Ectodermal cell (in vitro differentiated cells): ENCODE results near the gene SPAAR. TPM values are rescaled to one million over a fixed set of nuclear protein-coding genes. Genes with fewer than 3 reads are reported as not detected.

Experiments used
- H3K27ac ChIP-seq: 2 replicates; pipeline ENCODE4 v1.7.0; 2013; ENCODE audit warnings: mild to moderate bottlenecking, low read depth, low read length; ENCODE audit not compliant: insufficient read depth, poor library complexity, severe bottlenecking
- H3K27me3 ChIP-seq: 2 replicates; pipeline ENCODE4 v1.7.0; 2013; ENCODE audit warnings: mild to moderate bottlenecking, low read length; ENCODE audit not compliant: insufficient read depth, control insufficient read depth, poor library complexity, severe bottlenecking
- H3K36me3 ChIP-seq: one replicate; pipeline ENCODE4 v1.7.0; 2013; ENCODE audit warnings: low read length; ENCODE audit not compliant: control insufficient read depth, insufficient read depth
- H3K4me1 ChIP-seq: one replicate; pipeline ENCODE4 v1.7.0; 2013; ENCODE audit warnings: low read length; ENCODE audit not compliant: control insufficient read depth, insufficient read depth
- H3K4me3 ChIP-seq: 2 replicates; pipeline ENCODE4 v1.7.0; 2013; ENCODE audit warnings: low read depth, low read length, control low read depth; ENCODE audit not compliant: insufficient read depth
- H3K9me3 ChIP-seq: 2 replicates; pipeline ENCODE4 v1.7.0; 2013; ENCODE audit warnings: mild to moderate bottlenecking, low read length, moderate library complexity; ENCODE audit not compliant: control insufficient read depth
- WGBS, 2 experiments: methylation state at CpG; one replicate each; pipeline ENCODE4 v1.1.7; 2013; ENCODE audit warnings: missing lambda C conversion rate in 2 of 2; 5-methylcytosine and 5-hydroxymethylcytosine counted together
- polyA plus RNA-seq, 4 experiments: library from polyadenylated mRNA; stranded (reverse); fragments of 50-300 nt; gene quantifications; one replicate each; pipeline ENCODE4 v1.2.3, GENCODE V29; 2013

The SPAAR gene, protein sequence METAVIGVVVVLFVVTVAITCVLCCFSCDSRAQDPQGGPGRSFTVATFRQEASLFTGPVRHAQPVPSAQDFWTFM
- not detected for polyA plus RNA-seq (2013, experiment 1 of 4)
- polyA plus RNA-seq (2013, experiment 2 of 4): not detected
- polyA plus RNA-seq (2013, experiment 3 of 4): not detected
- 0.20 TPM for polyA plus RNA-seq (2013, experiment 4 of 4)

DNA sequence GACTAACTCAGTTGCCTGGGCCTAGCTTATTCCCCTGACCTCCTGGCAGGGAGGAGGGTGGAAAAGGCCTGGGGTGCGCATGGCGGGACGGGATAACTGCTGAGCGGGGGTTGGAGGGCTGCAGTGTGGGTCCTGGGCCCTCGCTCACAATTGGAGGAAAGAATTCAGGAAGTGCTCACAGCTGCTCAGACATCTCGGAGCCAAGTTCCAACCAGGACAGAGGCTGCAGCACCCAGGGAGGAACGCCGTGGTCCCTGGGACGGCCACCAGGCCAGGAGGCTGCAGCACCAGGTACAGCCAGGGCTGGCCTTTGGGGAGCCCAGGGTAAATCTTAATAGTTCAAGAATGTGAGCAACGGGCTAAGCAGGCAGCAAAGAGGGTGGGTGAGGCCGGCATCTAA is at the start of gene SPAAR:
Gene SPAAR, plus strand, starts transcription at position 217 of the 400 bp plus-strand sequence. CDS start 974 bp downstream, outside the sequence.
- no peak within 1 kb of the TSS for H3K27ac ChIP-seq
- WGBS, 2 experiments: 91% methylated on average over 11 of the region's 11 CpGs
- no peaks in the 10 kb centered on the region for H3K9me3 ChIP-seq
- no peak within 1 kb of the TSS for H3K4me3 ChIP-seq
- H3K27me3 ChIP-seq: no peaks in the 10 kb centered on the region
- peaks cover 40% of the 10 kb centered on the region for H3K4me1 ChIP-seq
- no peaks in the 10 kb centered on the region for H3K36me3 ChIP-seq

DNA sequence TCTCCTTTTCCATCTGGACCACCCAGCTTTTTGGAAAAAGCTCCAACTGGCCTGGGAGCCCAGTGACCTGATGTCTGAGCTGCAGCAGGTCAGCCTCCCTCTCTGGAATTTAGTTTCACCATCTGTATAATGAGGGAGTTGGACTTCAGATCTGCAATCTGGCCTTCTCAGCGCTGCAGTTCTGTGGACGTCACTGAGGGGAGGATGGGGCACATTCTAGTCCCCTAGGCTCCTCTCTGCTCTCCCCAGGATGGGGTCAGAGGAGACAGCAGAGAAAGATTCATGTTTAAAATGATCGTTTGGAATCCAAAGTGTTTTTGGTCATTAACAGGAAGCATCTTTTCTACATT is 49.3 kb upstream of the SPAAR start:
- Histone ChIP-seq H3K36me3 (no peaks in the 10 kb centered on the region), H3K27me3 (no peaks in the 10 kb centered on the region), H3K4me1 (no peaks in the 10 kb centered on the region), H3K4me3 (no peak overlapping the region), H3K9me3 (no peaks in the 10 kb centered on the region), H3K27ac (no peak overlapping the region)
- WGBS, 2 experiments: 92 to 93% methylated on average over 3 of the region's 3 CpGs

DNA sequence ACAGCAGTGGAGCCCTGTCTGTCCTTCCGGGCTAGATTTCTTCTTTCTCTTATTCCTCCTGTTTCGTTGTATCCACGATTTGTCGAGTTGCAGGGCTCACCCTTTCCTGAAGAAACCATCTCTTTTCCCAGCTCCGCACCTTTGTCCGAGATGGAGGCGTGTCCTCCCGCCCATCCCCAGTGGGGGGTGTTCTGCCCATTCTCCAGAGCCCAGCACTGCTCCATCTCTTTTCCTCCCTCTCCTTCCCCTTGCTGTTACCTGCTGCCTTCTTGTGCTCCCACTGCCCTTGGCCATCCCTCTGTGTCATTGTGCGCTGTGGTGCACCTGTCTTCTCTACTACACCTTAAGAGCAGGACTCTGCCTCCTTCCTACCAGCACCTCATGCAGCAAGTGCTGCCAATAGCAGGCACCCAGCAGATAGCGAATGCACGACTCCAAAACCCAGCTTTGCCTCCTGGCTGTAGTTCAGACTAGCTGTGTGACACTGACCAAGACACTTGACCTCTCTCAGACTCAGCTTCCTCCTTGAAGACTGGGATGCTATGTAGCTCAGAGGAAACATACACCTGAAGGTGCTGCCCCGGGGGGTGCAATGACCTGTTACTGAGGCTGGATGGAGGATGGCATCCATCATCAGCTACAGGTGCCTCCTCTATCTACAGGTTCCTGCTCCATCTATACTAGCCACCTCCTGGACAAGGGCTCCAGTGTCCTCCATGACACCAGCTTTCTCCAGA is 48.0 kb upstream of the SPAAR start:
- H3K9me3 ChIP-seq: no peaks in the 10 kb centered on the region
- 71 to 79% methylated on average over 12 of the region's 12 CpGs for WGBS, 2 experiments
- H3K27me3 ChIP-seq: no peaks in the 10 kb centered on the region
- H3K36me3 ChIP-seq: no peaks in the 10 kb centered on the region
- H3K4me1 ChIP-seq: no peaks in the 10 kb centered on the region
- no peak overlapping the region for H3K4me3 ChIP-seq
- H3K27ac ChIP-seq: no peak overlapping the region

DNA sequence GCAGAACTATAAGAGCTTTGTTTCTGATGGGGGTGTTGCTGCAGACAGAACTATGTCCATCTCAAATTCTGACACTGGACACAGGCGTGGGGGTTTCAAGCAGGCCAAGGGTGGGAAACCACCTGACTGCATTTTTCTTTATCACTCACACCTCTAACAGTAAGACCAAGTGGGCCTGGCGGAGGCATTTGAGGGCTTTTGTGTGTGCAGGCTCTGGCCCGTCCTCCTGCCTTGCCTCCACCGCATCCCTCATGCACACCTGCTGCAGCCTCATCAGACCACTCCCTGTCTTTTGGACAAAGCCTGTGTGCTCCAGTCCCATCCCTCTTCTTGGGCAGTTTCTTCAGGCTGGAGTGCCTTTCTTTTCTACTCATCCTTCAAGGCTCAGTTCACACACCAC is 47.0 kb upstream of the SPAAR start:
- H3K36me3 ChIP-seq: no peaks in the 10 kb centered on the region
- no peak overlapping the region for H3K27ac ChIP-seq
- WGBS, 2 experiments: 91 to 92% methylated on average over 4 of the region's 4 CpGs

DNA sequence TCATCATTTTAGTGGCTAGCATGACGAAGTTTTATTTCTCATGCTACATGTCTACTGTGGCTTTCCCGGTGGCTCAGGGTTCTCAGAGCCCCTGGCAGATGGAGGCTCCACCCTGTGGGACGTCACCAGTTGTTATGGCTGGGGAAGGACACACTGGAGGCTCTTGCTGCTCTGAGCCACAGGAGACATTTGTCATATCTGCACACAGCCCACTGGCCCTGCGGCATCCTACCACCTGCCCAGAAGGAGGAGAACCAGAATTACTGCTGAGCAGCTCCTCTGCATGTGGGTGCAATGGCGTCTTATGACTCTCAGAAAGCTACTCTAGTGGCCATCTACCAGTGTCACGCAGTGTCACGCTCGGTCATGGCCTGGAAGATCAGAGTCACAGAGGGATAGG is 45.7 kb upstream of the SPAAR start:
- 79 to 80% methylated on average over 8 of the region's 8 CpGs for WGBS, 2 experiments
- H3K9me3 ChIP-seq: no peaks in the 10 kb centered on the region

More for the DNA sequence above, 47.0 kb upstream of the SPAAR start:
- no peaks in the 10 kb centered on the region for H3K27me3 ChIP-seq
- H3K9me3 ChIP-seq: no peaks in the 10 kb centered on the region
- no peak overlapping the region for H3K4me3 ChIP-seq
- no peaks in the 10 kb centered on the region for H3K4me1 ChIP-seq

DNA sequence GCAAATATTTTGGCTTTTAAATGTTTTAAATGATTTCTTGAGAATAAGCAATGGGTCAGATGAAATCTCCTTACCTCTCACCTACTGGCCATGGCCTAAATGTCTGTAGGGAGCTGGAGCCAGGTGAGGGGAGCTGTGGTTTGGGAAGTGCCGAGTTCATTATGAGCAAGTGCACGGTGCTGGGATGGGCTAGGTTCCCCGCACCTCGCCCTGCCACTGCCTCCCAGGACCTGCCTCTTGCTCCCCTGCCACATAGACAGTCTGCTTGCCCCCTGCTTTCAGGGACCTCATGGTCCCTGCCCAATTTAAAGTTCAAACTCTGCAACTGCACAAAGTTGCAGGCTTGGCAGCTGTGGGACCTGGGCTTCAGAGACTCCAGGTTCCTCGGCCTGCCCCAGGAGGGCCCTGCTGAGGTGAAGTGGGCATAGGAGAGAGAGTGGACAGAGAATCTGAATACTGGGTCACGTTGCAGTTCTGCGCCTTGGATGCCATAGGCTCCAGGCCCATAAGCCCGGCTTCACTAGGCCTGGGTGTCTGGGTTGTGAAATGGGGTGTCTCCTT is 44.5 kb upstream of the SPAAR start:
- Histone ChIP-seq H3K36me3 (no peaks in the 10 kb centered on the region), H3K4me3 (no peak overlapping the region), H3K27ac (no peak overlapping the region), H3K27me3 (no peaks in the 10 kb centered on the region), H3K9me3 (no peaks in the 10 kb centered on the region), H3K4me1 (no peaks in the 10 kb centered on the region)
- WGBS, 2 experiments: 88 to 89% methylated on average over 8 of the region's 8 CpGs

More for the DNA sequence above, 45.7 kb upstream of the SPAAR start:
- Histone ChIP-seq H3K4me1 (no peaks in the 10 kb centered on the region), H3K27ac (no peak overlapping the region), H3K36me3 (no peaks in the 10 kb centered on the region), H3K27me3 (no peaks in the 10 kb centered on the region), H3K4me3 (no peak overlapping the region)

DNA sequence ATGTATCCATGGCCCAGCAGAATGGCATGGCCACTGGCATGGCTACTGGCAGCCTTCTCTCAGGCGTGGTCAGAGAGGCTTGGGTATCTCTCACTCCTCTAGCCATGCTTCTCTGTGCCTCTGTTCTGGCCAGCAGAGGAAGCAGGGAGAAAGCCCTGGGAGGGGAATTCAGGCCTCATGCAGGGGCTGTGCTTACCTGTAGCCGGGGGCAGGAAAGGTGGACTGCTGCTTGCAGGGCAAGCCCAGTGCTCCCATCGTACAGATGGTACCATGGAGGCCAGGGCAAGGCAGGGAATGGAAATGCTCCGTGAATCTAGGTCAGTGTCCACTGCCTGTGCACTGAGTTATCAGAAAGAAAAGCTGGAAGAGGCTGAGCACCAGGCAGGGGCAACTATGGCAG is 41.8 kb upstream of the SPAAR start:
- Histone ChIP-seq H3K9me3 (no peaks in the 10 kb centered on the region), H3K36me3 (no peaks in the 10 kb centered on the region)
- WGBS, 2 experiments: 94% methylated on average over 4 of the region's 4 CpGs

DNA sequence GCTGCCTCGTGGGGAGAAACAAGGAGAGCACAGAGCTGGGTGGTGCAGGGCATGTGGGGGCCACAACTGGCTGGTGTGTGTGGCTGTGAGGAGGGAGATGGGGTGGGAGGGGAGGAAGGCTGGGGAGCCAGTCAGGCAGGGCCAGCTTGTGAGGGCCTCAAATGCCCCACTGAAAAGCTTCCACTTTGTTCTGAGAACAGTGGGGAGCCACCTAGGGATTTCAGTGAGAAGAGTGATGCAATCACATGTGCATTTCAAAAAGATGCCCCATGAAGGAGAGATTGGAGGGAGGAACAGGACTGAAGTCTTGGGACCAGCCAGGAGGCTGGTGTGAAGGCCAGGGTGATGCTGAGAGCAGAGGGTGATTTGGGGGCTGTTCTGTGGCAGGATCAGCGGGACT is 40.4 kb upstream of the SPAAR start:
- Histone ChIP-seq H3K9me3 (no peaks in the 10 kb centered on the region), H3K4me3 (no peak overlapping the region), H3K27ac (no peak overlapping the region), H3K36me3 (no peaks in the 10 kb centered on the region), H3K27me3 (no peaks in the 10 kb centered on the region), H3K4me1 (no peaks in the 10 kb centered on the region)
- 72 to 77% methylated on average over 2 of the region's 2 CpGs for WGBS, 2 experiments

More for the DNA sequence above, 41.8 kb upstream of the SPAAR start:
- Histone ChIP-seq H3K27ac (no peak overlapping the region), H3K4me3 (no peak overlapping the region), H3K4me1 (no peaks in the 10 kb centered on the region), H3K27me3 (no peaks in the 10 kb centered on the region)

DNA sequence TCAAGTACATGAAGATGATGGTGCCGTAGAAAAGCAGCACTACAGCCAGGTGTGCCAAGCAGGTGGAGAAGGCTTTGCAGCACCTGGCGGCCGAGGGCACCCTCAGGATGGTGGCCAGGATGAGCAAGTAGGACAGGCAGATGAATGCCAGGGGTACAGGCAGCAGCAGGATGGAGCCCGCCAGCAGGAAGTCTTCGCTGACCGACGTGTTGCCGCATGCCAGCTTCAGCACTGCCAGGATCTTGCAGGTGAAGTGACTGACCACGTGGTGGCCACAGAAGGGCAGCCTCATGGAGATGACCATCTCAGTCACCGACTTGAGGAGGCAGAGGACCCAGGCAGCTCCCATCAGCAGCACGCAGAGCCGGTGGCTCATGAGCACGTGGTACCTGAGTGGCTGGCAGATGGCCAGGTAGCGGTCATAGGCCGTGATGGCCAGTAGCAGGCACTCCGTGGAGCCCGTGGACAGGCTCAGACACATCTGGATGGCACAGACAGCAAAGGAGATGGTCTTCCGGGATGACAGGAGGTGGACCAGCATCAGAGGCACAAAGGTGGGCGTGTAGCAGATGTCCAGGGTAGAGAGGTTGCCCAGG is 39.6 kb upstream of the SPAAR start:
- Histone ChIP-seq H3K36me3 (no peaks in the 10 kb centered on the region), H3K27me3 (no peaks in the 10 kb centered on the region), H3K9me3 (no peaks in the 10 kb centered on the region), H3K27ac (no peak overlapping the region), H3K4me1 (no peaks in the 10 kb centered on the region), H3K4me3 (no peak overlapping the region)
- 94 to 95% methylated on average over 19 of the region's 19 CpGs for WGBS, 2 experiments

DNA sequence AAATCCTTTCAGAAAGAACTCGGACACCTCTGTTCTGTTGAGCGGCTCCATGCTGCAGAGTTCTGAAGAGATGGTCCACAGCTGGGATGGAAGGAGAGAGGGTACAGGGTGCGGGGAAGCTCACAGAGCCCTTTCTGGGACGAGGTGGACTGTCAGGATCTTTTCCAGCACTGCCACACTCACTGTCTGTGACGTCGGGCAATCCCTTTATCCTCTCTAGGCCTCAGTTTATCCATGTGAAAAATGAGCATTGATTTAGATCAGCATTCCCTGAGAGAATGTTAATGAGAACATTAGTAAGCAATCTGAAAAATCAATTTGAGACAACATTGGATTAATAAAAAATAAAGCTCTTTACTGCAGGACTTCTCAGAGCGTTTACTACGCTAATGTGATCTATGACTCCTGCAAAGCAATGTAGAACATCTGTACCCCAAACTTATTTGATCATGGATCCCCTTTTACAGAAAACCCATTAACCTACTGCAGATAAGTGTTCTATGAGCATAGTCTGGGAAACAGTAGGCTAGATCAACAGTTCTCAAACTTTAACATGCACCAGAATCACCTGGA is 38.9 kb upstream of the SPAAR start, which contains the start of gene OR13J1:
Gene OR13J1, minus strand, starts transcription at position 51 of the 573 bp plus-strand sequence. Its CDS starts 0 bp downstream, at position 51.
- Histone ChIP-seq H3K36me3 (no peaks in the 10 kb centered on the region), H3K4me1 (no peaks in the 10 kb centered on the region), H3K27ac (no peak within 1 kb of the TSS), H3K9me3 (no peaks in the 10 kb centered on the region), H3K27me3 (no peaks in the 10 kb centered on the region), H3K4me3 (no peak within 1 kb of the TSS)
- 90 to 95% methylated on average over 8 of the region's 8 CpGs for WGBS, 2 experiments
